H9 (cell line): ENCODE results near the gene ARHGAP5. TPM values are rescaled to one million over a fixed set of nuclear protein-coding genes. Genes with fewer than 3 reads are reported as not detected.

ENCODE experiments used
- DNase-seq: peaks from one replicate; pipeline ENCODE4 v3.0.0-alpha.2; 2017
- H2AFZ ChIP-seq: one replicate; pipeline ENCODE4 v1.6.1; 2013; ENCODE audit warnings: mild to moderate bottlenecking, low read length, control low read depth, moderate library complexity
- H2AK5ac ChIP-seq: 2 replicates; pipeline ENCODE4 v1.6.1; 2013; ENCODE audit warnings: low read length, control low read depth, mixed read lengths; ENCODE audit not compliant: insufficient read length
- H2BK120ac ChIP-seq: one replicate; pipeline ENCODE4 v1.6.1; 2013; ENCODE audit warnings: low read depth, mild to moderate bottlenecking, low read length, control low read depth, inconsistent platforms; ENCODE audit not compliant: poor library complexity, severe bottlenecking
- H2BK12ac ChIP-seq: 2 replicates; pipeline ENCODE4 v1.6.1; 2013; ENCODE audit warnings: low read length, control low read depth, mixed read lengths, low read depth; ENCODE audit not compliant: insufficient read length
- H2BK15ac ChIP-seq: 2 replicates; pipeline ENCODE4 v1.6.1; 2013; ENCODE audit warnings: low read depth, low read length, control low read depth
- H2BK20ac ChIP-seq: one replicate; pipeline ENCODE4 v1.6.1; 2013; ENCODE audit warnings: low read depth, mild to moderate bottlenecking, low read length, control low read depth, inconsistent platforms; ENCODE audit not compliant: poor library complexity, severe bottlenecking
- H2BK5ac ChIP-seq: 2 replicates; pipeline ENCODE4 v1.6.1; 2013; ENCODE audit warnings: low read length, control low read depth, mixed read lengths; ENCODE audit not compliant: insufficient read length
- H3K14ac ChIP-seq: 2 replicates; pipeline ENCODE4 v1.6.1; 2013; ENCODE audit warnings: low read length, control low read depth; ENCODE audit not compliant: insufficient read depth
- H3K18ac ChIP-seq: 2 replicates; pipeline ENCODE4 v1.6.1; 2013; ENCODE audit warnings: low read depth, mild to moderate bottlenecking, mixed read lengths, low read length, control low read depth; ENCODE audit not compliant: insufficient read length
- H3K23ac ChIP-seq: 2 replicates; pipeline ENCODE4 v1.6.1; 2013; ENCODE audit warnings: low read length, control low read depth, mixed read lengths, low read depth; ENCODE audit not compliant: insufficient read length
- H3K23me2 ChIP-seq: 2 replicates; pipeline ENCODE4 v1.6.1; 2013; ENCODE audit warnings: low read depth, mild to moderate bottlenecking, mixed read lengths, low read length, control low read depth; ENCODE audit not compliant: insufficient read length, poor library complexity, severe bottlenecking
- H3K27ac ChIP-seq: 2 replicates; pipeline ENCODE4 v1.5.1; 2013; ENCODE audit warnings: low read length, control low read depth, mixed read lengths, low read depth; ENCODE audit not compliant: insufficient read length
- H3K27me3 ChIP-seq: 2 replicates; pipeline ENCODE4 v1.6.1; 2013; ENCODE audit warnings: low read length, control low read depth, inconsistent platforms; ENCODE audit not compliant: insufficient read depth
- H3K4ac ChIP-seq: 2 replicates; pipeline ENCODE4 v1.6.1; 2013; ENCODE audit warnings: low read depth, mild to moderate bottlenecking, control low read depth, inconsistent platforms, low read length, moderate library complexity
- H3K4me1 ChIP-seq: 2 replicates; pipeline ENCODE4 v1.6.1; 2013; ENCODE audit warnings: low read length, control low read depth, inconsistent platforms; ENCODE audit not compliant: insufficient read depth
- H3K4me2 ChIP-seq: 2 replicates; pipeline ENCODE4 v1.6.1; 2013; ENCODE audit warnings: low read length, control low read depth, mixed read lengths; ENCODE audit not compliant: insufficient read length, insufficient read depth
- H3K56ac ChIP-seq: 2 replicates; pipeline ENCODE4 v1.6.1; 2013; ENCODE audit warnings: low read depth, mild to moderate bottlenecking, mixed read lengths, low read length, control low read depth; ENCODE audit not compliant: insufficient read length
- H3K79me1 ChIP-seq: 2 replicates; pipeline ENCODE4 v1.6.1; 2013; ENCODE audit warnings: low read depth, mild to moderate bottlenecking, moderate library complexity, low read length, control low read depth, inconsistent platforms; ENCODE audit not compliant: insufficient read depth, poor library complexity, severe bottlenecking
- H3K79me2 ChIP-seq: 2 replicates; pipeline ENCODE4 v1.6.1; 2013; ENCODE audit warnings: low read length, control low read depth, inconsistent platforms; ENCODE audit not compliant: insufficient read depth
- H3K9ac ChIP-seq: 2 replicates; pipeline ENCODE4 v1.6.1; 2013; ENCODE audit warnings: low read length, control low read depth, mixed read lengths; ENCODE audit not compliant: insufficient read length; ENCODE audit errors: extremely low read depth
- H3K9me3 ChIP-seq: one replicate; pipeline ENCODE4 v1.6.1; 2013; ENCODE audit warnings: low read depth, low read length, inconsistent platforms; ENCODE audit not compliant: control insufficient read depth
- H3T11ph ChIP-seq: one replicate; pipeline ENCODE4 v1.6.1; 2013; ENCODE audit warnings: mild to moderate bottlenecking, low read length, control low read depth, inconsistent platforms
- H4K20me1 ChIP-seq: one replicate; pipeline ENCODE4 v1.6.1; 2013; ENCODE audit not compliant: control insufficient read depth, insufficient read length, insufficient read depth
- H4K5ac ChIP-seq: 2 replicates; pipeline ENCODE4 v1.6.1; 2013; ENCODE audit warnings: low read depth, mild to moderate bottlenecking, mixed read lengths, low read length, control low read depth; ENCODE audit not compliant: insufficient read length
- H4K8ac ChIP-seq: replicated peaks from 2 replicates; pipeline ENCODE4 v1.6.1; 2013; ENCODE audit warnings: low read length, control low read depth, mixed read lengths, low read depth; ENCODE audit not compliant: insufficient read length
- H4K91ac ChIP-seq: 2 replicates; pipeline ENCODE4 v1.6.1; 2013; ENCODE audit warnings: low read depth, mild to moderate bottlenecking, moderate library complexity, mixed read lengths, low read length, control low read depth; ENCODE audit not compliant: insufficient read length
- H3K27ac Mint-ChIP-seq, 3 experiments: 2 replicates in 2 of 3; 3 replicates in 1 of 3; pipeline ENCODE4 v1.8.0; 2020 to 2021; ENCODE audit warnings: mixed read lengths in 3 of 3, mild to moderate bottlenecking in 1 of 3, moderate library complexity in 1 of 3
- H3K27me3 Mint-ChIP-seq: 2 replicates; pipeline ENCODE4 v1.8.0; 2021; ENCODE audit warnings: low read depth, mild to moderate bottlenecking, moderate library complexity, mixed read lengths
- H3K36me3 Mint-ChIP-seq, 3 experiments: 2 replicates in 2 of 3; 3 replicates in 1 of 3; pipeline ENCODE4 v1.8.0; 2020 to 2021; ENCODE audit warnings: low read depth in 3 of 3, mixed read lengths in 3 of 3; ENCODE audit not compliant: insufficient read depth in 1 of 3
- H3K4me1 Mint-ChIP-seq, 2 experiments: 2 replicates each; pipeline ENCODE4 v1.8.0; 2020; ENCODE audit warnings: mixed read lengths in 2 of 2
- H3K4me3 Mint-ChIP-seq, 2 experiments: 2 replicates in 1 of 2; 3 replicates in 1 of 2; pipeline ENCODE4 v1.8.0; 2020 to 2021; ENCODE audit warnings: mild to moderate bottlenecking in 2 of 2, mixed read lengths in 2 of 2, moderate library complexity in 1 of 2
- H3K9me3 Mint-ChIP-seq, 2 experiments: 2 replicates in 1 of 2; 3 replicates in 1 of 2; pipeline ENCODE4 v1.8.0; 2020; ENCODE audit warnings: mild to moderate bottlenecking in 2 of 2, mixed read lengths in 2 of 2, moderate library complexity in 1 of 2
- CTCF ChIP-seq: fragments of 200-600 bp; sonication (generic); conservative IDR thresholded peaks from 3 replicates; pipeline ENCODE4 v1.8.0; 2021; ENCODE audit warnings: antibody characterized with exemption, mild to moderate bottlenecking
- WGBS: extraction: QIAGEN DNeasy Blood & Tissue Kit; methylation state at CpG from one replicate; pipeline ENCODE4 v1.1.7; 2013; ENCODE audit warnings: missing lambda C conversion rate, low lambda C conversion rate, mixed read lengths; ENCODE audit not compliant: insufficient read length; ENCODE audit errors: extremely low coverage; 5-methylcytosine and 5-hydroxymethylcytosine counted together
- total RNA-seq: library from RNA; stranded (reverse); gene quantifications from 2 replicates; pipeline ENCODE4 v1.2.1, GENCODE V29; 2021

The ARHGAP5 gene
- total RNA-seq, 1 experiment from 2014 or later = 73.8 TPM

DNA sequence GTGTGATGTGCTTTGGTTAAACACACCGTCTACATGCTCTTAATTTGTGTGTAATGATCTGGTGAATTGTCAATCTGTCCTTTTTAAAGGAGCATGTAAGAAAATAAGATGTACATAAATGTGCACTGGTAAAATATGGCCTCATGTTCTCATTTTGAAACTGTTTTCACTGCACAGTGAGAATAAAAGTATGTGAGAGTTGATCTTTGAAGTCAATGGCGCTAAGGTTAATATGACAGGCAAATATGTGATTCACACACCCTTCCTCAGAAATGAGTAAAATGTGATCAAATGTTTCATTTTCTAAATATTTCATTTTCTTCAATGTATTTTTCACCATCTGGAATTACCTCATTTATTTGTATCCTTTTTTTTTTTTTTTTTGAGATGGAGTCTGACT, 116.4 kb downstream of the ARHGAP5 start:
- no peak overlapping the region for H3K27ac Mint-ChIP-seq
- peaks cover 2% of the 10 kb centered on the region for H3K27me3 Mint-ChIP-seq
- H2AK5ac ChIP-seq = no peak overlapping the region
- no peak for DNase-seq
- H3K79me2 ChIP-seq = no peaks in the 10 kb centered on the region
- H2AFZ ChIP-seq = no peak overlapping the region
- no peak overlapping the region for H2BK15ac ChIP-seq
- H2BK20ac ChIP-seq = no peak overlapping the region
- H3K9me3 ChIP-seq = no peaks in the 10 kb centered on the region
- no peak for TF ChIP-seq CTCF
- H2BK120ac ChIP-seq = no peak overlapping the region
- no peak overlapping the region for H3K23ac ChIP-seq
- no peak overlapping the region for H4K91ac ChIP-seq
- WGBS = no CpG with 5 or more reads among the region's 2 CpGs
- no peak overlapping the region for H3K4me3 Mint-ChIP-seq
- no peak overlapping the region for H4K5ac ChIP-seq
- no peak overlapping the region for H3K27ac ChIP-seq
- H3K27me3 ChIP-seq = no peaks in the 10 kb centered on the region
- H3K4me2 ChIP-seq = no peak overlapping the region
- no peak overlapping the region for H4K8ac ChIP-seq
- H4K20me1 ChIP-seq = no peaks in the 10 kb centered on the region
- H3K9ac ChIP-seq = no peak overlapping the region
- no peaks in the 10 kb centered on the region for H3K79me1 ChIP-seq
- H3K4me1 Mint-ChIP-seq = peaks cover 2 to 3% of the 10 kb centered on the region in 2 experiments; a peak in 2 of 4 replicates
- no peaks in the 10 kb centered on the region for H3K36me3 Mint-ChIP-seq
- no peaks in the 10 kb centered on the region for H3K23me2 ChIP-seq
- H3K14ac ChIP-seq = no peak overlapping the region
- no peak overlapping the region for H2BK5ac ChIP-seq
- no peaks in the 10 kb centered on the region for H3K4me1 ChIP-seq
- H3T11ph ChIP-seq = no peak overlapping the region
- H3K4ac ChIP-seq = no peak overlapping the region
- H2BK12ac ChIP-seq = no peak overlapping the region
- no peaks in the 10 kb centered on the region for H3K9me3 Mint-ChIP-seq
- no peak overlapping the region for H3K18ac ChIP-seq
- no peak overlapping the region for H3K56ac ChIP-seq
